ENCODE measurements around the gene INVS.

- TF ChIP-seq CTCF (conservative IDR thresholded peaks at IDR 0.05; ENCODE audit: low read length), result no peak
- TF ChIP-seq EZH2phosphoT487 (IDR thresholded peaks at IDR 0.05; ENCODE audit: borderline replicate concordance, low read depth, low read length), result no peak
Measured at GRCh38 chr9:100227636-100228035, 128.6 kb downstream of the INVS start.

Measured in OCI-LY7 (cell line).